GM12878 (cell line): ENCODE data around the gene OLA1.

ENCODE experiments used
- ETV6 ChIP-seq, 2 experiments: fragments of 450-650 bp in 1 of 2; IDR thresholded peaks in 1 of 2; conservative IDR thresholded peaks in 1 of 2; 2 replicates each; pipeline ENCODE4 v1.6.1; 2014; ENCODE audit warnings: antibody characterized with exemption in 1 of 2, borderline replicate concordance in 1 of 2, low read depth in 1 of 2, mild to moderate bottlenecking in 1 of 2, moderate library complexity in 1 of 2
- MEF2A ChIP-seq: IDR thresholded peaks from 2 replicates; pipeline ENCODE4 v1.6.1; 2011; ENCODE audit warnings: low read depth, mild to moderate bottlenecking, low read length, moderate library complexity; ENCODE audit not compliant: insufficient read depth
- RAD21 ChIP-seq: IDR thresholded peaks from 2 replicates; pipeline ENCODE4 v1.6.1; 2011; ENCODE audit warnings: mild to moderate bottlenecking, low read depth, low read length, moderate library complexity; ENCODE audit not compliant: insufficient read depth

- TF ChIP-seq MEF2A (no peak), ETV6 (conservative IDR thresholded peaks at IDR 0.05 in 1 of 2, IDR thresholded peaks at IDR 0.05 in 1 of 2; ENCODE audit: borderline replicate concordance in 1 of 2, low read depth in 1 of 2) (no peak), RAD21 (no peak)
Observed at GRCh38 chr2:174090476-174090875, 157.9 kb downstream of the OLA1 start.
